Choroid plexus epithelial cell (primary cell): Measurements from ENCODE around the gene BMPR1A.

Experiments used
- DNase-seq: peaks from one replicate; pipeline ENCODE4 v3.0.0-alpha.2; 2010; ENCODE audit warnings: low read depth
- H3K4me3 ChIP-seq: 2 replicates; pipeline ENCODE4 v1.5.1; 2011; ENCODE audit warnings: low read depth, mild to moderate bottlenecking, control low read depth, low read length, moderate library complexity
- TF ChIP-seq, protein P1 (sequence below): conservative IDR thresholded peaks from 2 replicates; pipeline ENCODE4 v1.5.1; 2011; ENCODE audit warnings: low read depth, mild to moderate bottlenecking, control low read depth, inconsistent platforms, low read length, moderate library complexity

The BMPR1A gene

GRCh38 chr10:86871563-86872183, 115.3 kb downstream of the BMPR1A start:
- TF ChIP-seq, protein P1, sequence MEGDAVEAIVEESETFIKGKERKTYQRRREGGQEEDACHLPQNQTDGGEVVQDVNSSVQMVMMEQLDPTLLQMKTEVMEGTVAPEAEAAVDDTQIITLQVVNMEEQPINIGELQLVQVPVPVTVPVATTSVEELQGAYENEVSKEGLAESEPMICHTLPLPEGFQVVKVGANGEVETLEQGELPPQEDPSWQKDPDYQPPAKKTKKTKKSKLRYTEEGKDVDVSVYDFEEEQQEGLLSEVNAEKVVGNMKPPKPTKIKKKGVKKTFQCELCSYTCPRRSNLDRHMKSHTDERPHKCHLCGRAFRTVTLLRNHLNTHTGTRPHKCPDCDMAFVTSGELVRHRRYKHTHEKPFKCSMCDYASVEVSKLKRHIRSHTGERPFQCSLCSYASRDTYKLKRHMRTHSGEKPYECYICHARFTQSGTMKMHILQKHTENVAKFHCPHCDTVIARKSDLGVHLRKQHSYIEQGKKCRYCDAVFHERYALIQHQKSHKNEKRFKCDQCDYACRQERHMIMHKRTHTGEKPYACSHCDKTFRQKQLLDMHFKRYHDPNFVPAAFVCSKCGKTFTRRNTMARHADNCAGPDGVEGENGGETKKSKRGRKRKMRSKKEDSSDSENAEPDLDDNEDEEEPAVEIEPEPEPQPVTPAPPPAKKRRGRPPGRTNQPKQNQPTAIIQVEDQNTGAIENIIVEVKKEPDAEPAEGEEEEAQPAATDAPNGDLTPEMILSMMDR: no peak
- H3K4me3 ChIP-seq: no peak overlapping the region
- peak; percentile 46 for DNase-seq

DNA sequence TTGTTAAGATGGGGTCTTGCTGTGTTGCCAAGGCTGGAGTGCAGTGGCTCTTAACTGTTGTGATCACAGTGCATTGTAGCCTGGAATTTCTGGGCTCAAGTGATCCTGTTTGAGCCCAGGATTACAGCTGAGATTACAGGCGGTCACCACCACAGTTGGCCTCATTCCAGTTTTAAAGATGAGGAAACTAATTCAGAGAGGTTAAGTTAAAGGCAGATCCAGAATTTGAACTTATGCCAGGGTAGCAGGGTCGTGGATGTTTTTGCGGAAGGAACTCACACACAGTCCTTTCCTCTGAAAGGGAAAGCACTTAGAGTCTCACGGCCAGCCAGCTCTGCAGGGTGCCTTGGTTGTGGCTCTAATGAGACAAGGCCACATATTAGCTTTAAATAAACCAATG, 116.3 kb downstream of the BMPR1A start:
- peak; percentile 86 for DNase-seq
- TF ChIP-seq, protein P1: no peak
- H3K4me3 ChIP-seq: no peak overlapping the region

DNA sequence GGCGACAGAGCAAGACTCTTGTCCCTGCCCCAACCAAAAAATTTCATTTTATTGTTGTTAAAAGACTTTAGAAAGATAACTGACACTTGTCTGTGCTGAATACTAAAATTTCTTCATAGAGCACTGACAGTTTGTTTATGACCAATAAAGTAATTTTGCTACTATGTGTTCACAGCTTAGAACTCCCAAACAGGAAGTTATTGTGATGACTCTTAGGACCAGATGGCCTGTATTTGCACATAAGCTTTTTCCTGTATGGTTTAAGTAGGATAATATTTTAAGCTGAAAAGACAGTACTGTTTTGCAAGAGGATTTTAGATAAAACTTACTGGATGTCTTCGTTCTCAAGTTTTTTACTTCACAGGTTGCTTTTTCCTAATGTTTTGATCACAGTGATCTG, 120.3 kb downstream of the BMPR1A start:
- H3K4me3 ChIP-seq: no peak overlapping the region
- TF ChIP-seq, protein P1: no peak
- DNase-seq: peak; percentile 60

DNA sequence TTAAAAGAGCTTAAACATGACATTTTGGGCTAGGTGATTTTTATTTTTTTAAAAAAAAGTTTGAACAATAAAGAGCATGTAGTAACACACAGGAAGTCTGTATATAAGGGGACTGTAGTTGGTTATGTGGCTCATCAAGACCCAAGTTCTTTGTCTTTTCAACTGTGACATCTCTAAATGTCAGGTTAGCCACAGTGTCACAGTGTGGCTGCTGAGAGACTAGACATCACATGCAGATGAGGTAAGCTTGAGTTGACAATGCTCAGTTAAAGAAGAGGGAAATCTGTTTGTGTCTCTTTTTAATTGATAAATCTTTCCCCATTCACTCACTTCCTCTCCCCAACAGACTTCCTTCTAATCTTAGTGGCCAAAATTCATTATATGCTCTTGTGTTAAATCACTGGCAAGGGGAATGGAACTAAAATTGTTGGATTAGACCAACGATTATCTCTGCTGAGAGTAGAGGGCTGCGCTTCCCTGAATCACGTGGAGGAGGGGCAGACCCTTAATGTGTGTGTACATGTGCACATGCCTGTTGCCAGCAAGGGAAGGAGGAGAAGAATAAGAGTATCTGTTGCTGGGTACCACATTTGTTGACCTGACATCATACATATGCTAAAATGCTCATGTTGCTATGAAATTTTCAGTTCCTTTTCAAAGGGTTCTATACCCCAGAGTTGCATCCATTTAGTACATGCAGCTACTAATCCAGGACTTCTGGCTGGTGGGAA, 122.7 kb downstream of the BMPR1A start:
- H3K4me3 ChIP-seq: no peak overlapping the region
- DNase-seq: no peak
- TF ChIP-seq, protein P1: no peak

DNA sequence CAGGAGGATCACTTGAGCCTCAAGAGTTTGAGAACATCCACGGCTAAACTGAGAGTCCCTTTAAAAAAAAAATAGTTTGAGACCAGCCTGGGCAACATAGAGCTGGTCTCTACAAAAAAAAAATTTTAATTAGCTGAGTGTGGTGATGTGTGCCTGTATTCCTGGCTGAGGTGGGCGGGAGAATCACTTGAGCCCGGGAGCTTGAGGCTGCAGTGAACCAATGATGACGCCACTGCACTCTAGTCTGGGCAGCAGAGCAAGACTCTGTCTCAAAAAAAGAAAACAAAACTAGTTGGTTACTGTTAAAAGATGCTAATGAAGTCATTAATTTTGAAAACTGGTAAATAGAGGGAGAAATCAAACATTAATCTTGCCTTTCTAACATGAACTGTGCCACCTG, 124.6 kb downstream of the BMPR1A start:
- TF ChIP-seq, protein P1: no peak
- H3K4me3 ChIP-seq: no peak overlapping the region
- DNase-seq: no peak

DNA sequence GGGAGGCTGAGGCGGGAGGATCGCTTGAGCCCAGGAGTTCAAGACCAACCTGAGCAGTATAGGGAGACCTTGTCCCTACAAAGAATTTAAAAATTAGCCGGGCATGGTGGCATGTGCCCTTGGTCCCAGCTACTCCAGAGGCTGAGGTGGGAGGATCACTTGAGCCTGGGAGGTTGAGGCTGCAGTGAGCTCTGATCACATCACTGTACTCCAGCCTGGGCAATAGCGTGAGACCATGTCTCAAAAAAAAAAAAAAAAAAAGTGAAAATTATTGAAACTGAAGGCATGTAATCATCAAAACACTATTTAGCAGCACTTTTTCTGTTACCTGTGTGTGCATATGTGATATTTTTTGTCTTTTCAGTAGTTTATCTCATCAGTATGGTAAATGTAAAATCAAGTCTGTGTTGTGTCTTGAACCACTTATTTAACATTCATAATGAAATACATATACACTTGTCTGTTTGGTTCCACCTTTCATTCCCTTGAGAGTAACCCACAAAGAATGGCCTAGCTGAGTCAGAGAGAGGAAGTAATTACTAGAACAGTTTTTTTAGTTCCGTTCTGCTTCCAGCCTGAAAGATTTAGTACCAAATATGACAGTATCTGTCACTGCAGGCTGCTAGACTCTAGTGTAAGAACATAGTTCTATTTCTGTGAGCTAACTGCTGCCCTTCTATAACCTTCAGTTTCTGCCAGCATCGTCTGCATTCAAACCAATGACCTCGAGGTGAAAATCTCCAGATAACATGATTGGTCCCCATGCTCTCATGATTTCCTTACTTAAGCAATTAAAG, 132.4 kb downstream of the BMPR1A start:
- TF ChIP-seq, protein P1: no peak
- no peak overlapping the region for H3K4me3 ChIP-seq
- peak; percentile 52 for DNase-seq
